ENCODE data around the gene ZIM2.

- TF ChIP-seq, protein P1, sequence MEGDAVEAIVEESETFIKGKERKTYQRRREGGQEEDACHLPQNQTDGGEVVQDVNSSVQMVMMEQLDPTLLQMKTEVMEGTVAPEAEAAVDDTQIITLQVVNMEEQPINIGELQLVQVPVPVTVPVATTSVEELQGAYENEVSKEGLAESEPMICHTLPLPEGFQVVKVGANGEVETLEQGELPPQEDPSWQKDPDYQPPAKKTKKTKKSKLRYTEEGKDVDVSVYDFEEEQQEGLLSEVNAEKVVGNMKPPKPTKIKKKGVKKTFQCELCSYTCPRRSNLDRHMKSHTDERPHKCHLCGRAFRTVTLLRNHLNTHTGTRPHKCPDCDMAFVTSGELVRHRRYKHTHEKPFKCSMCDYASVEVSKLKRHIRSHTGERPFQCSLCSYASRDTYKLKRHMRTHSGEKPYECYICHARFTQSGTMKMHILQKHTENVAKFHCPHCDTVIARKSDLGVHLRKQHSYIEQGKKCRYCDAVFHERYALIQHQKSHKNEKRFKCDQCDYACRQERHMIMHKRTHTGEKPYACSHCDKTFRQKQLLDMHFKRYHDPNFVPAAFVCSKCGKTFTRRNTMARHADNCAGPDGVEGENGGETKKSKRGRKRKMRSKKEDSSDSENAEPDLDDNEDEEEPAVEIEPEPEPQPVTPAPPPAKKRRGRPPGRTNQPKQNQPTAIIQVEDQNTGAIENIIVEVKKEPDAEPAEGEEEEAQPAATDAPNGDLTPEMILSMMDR (IDR thresholded peaks at IDR 0.05): no peak
- no peak for TF ChIP-seq POLR2A (IDR thresholded peaks at IDR 0.05)
- no peak for TF ChIP-seq POLR2AphosphoS5 (IDR thresholded peaks at IDR 0.05)
Observed at GRCh38 chr19:56727677-56728076, 112.8 kb downstream of the ZIM2 start.
